Prostate gland (tissue), 2 donors: Measurements from ENCODE around the gene CALML3.

Experiments used
- CTCF ChIP-seq, 4 experiments: fragments of 200-600 bp in 2 of 4; fragments of 450-650 bp in 2 of 4; sonication (generic) in 2 of 4; IDR thresholded peaks; 1 replicate in 3 of 4; 2 replicates in 1 of 4; pipeline ENCODE4 v1.5.1; 2016 to 2019; ENCODE audit warnings: antibody characterized with exemption in 4 of 4, mild to moderate bottlenecking in 2 of 4, moderate library complexity in 2 of 4
- POLR2A ChIP-seq: fragments of 450-650 bp; IDR thresholded peaks from one replicate; pipeline ENCODE4 v1.6.1; 2016; ENCODE audit warnings: antibody characterized with exemption, mild to moderate bottlenecking
- POLR2AphosphoS5 ChIP-seq: sonication (generic); formaldehyde crosslinking; IDR thresholded peaks from one replicate; pipeline ENCODE4 v1.6.1; 2017; ENCODE audit warnings: antibody characterized with exemption

- TF ChIP-seq CTCF (IDR thresholded peaks at IDR 0.05) (no peak), POLR2A (no peak), POLR2AphosphoS5 (no peak)
Observed at GRCh38 chr10:5517546-5517945, 7.2 kb upstream of the CALML3 start.
